Gastroesophageal sphincter (tissue), 4 donors: ENCODE data around the gene SS18. TPM values are rescaled to one million over a fixed set of nuclear protein-coding genes. Genes with fewer than 3 reads are reported as not detected.

Experiments used
- ATAC-seq: fragments of 150-250 bp; one replicate; pipeline ENCODE4 v1.9.1; 2016; ENCODE audit warnings: mild to moderate bottlenecking, moderate library complexity
- H3K27ac ChIP-seq, 4 donors: fragments of 200-600 bp; sonication (generic) in 3 of 4; 1 replicate in 3 of 4; 2 replicates in 1 of 4; pipeline ENCODE4 v1.5.1; 2016 to 2019
- H3K27me3 ChIP-seq: fragments of 200-600 bp; sonication (generic); one replicate; pipeline ENCODE4 v1.5.1; 2019
- H3K36me3 ChIP-seq, 2 donors: fragments of 200-600 bp; sonication (generic); one replicate each; pipeline ENCODE4 v1.5.1; 2019; ENCODE audit warnings: control low read depth in 1 of 2
- H3K4me1 ChIP-seq, 3 donors: fragments of 200-600 bp; sonication (generic); 1 replicate in 2 of 3; 2 replicates in 1 of 3; pipeline ENCODE4 v1.5.1; 2016 to 2019; ENCODE audit warnings: control low read depth in 2 of 3
- H3K4me3 ChIP-seq, 2 donors: fragments of 200-600 bp; sonication (generic); one replicate each; pipeline ENCODE4 v1.5.1; 2019; ENCODE audit warnings: mild to moderate bottlenecking in 1 of 2, moderate library complexity in 1 of 2
- H3K9me3 ChIP-seq, 3 donors: fragments of 200-600 bp; sonication (generic); one replicate each; pipeline ENCODE4 v1.5.1; 2017 to 2019; ENCODE audit warnings: control low read depth in 2 of 3
- CTCF ChIP-seq, 4 experiments: fragments of 200-600 bp in 2 of 4; fragments of 450-650 bp in 2 of 4; sonication (generic) in 1 of 4; IDR thresholded peaks; one replicate each; pipeline ENCODE4 v1.5.1; 2017 to 2019; ENCODE audit warnings: antibody characterized with exemption in 4 of 4, mild to moderate bottlenecking in 2 of 4, moderate library complexity in 2 of 4
- EP300 ChIP-seq: sonication (generic); formaldehyde crosslinking; IDR thresholded peaks from one replicate; pipeline ENCODE4 v1.6.1; 2017; ENCODE audit warnings: antibody characterized with exemption, mild to moderate bottlenecking
- POLR2A ChIP-seq, 2 donors: fragments of 450-650 bp; IDR thresholded peaks; one replicate each; pipeline ENCODE4 v1.6.1; 2017; ENCODE audit warnings: antibody characterized with exemption in 2 of 2, mild to moderate bottlenecking in 2 of 2, moderate library complexity in 1 of 2
- POLR2AphosphoS5 ChIP-seq: sonication (generic); formaldehyde crosslinking; IDR thresholded peaks from one replicate; pipeline ENCODE4 v1.6.1; 2017; ENCODE audit warnings: antibody characterized with exemption
- WGBS, 2 donors: methylation state at CpG; one replicate each; pipeline ENCODE4 v1.1.5; 2018; ENCODE audit warnings: low coverage in 1 of 2; 5-methylcytosine and 5-hydroxymethylcytosine counted together
- total RNA-seq, 4 donors: library from RNA; depleted of rRNA; stranded (reverse); fragments of >200 nt; gene quantifications; one replicate each; pipeline ENCODE4 v1.1.0, GENCODE V29; 2016

The SS18 gene
- total RNA-seq, 4 donors from 2014 or later = 78.8 to 126 (median 95.3) TPM

GRCh38 chr18:26073758-26074157 lies 16.7 kb downstream of the SS18 start:
- 58 to 74% methylated on average over 2 of the region's 2 CpGs for WGBS, 2 donors
- H3K27me3 ChIP-seq = no peaks in the 10 kb centered on the region
- no peak overlapping the region for H3K4me3 ChIP-seq
- H3K9me3 ChIP-seq = peaks cover 0 to 21% (median 0%) of the 10 kb centered on the region in 3 donors
- no peak overlapping the region for H3K27ac ChIP-seq
- no peak for TF ChIP-seq POLR2A (IDR thresholded peaks at IDR 0.05)
- TF ChIP-seq EP300 = no peak
- no peak for TF ChIP-seq POLR2AphosphoS5
- no peak for TF ChIP-seq CTCF (IDR thresholded peaks at IDR 0.05)
- ATAC-seq = no peak
- H3K4me1 ChIP-seq = no peaks in the 10 kb centered on the region
- peaks cover 0 to 58% of the 10 kb centered on the region in 2 donors for H3K36me3 ChIP-seq

GRCh38 chr18:26071725-26072124 lies 18.7 kb downstream of the SS18 start:
- no peaks in the 10 kb centered on the region for H3K4me1 ChIP-seq
- no peak for TF ChIP-seq CTCF (IDR thresholded peaks at IDR 0.05)
- no peak for TF ChIP-seq POLR2AphosphoS5
- no peak for TF ChIP-seq EP300
- no peak for TF ChIP-seq POLR2A (IDR thresholded peaks at IDR 0.05)
- H3K9me3 ChIP-seq = peaks cover 0 to 21% (median 0%) of the 10 kb centered on the region in 3 donors
- H3K4me3 ChIP-seq = no peak overlapping the region
- 92 to 100% methylated on average over 2 of the region's 2 CpGs for WGBS, 2 donors
- H3K27ac ChIP-seq = no peak overlapping the region
- H3K36me3 ChIP-seq = peaks cover 3 to 67% of the 10 kb centered on the region in 2 donors
- no peak for ATAC-seq
- no peaks in the 10 kb centered on the region for H3K27me3 ChIP-seq

- peaks cover 3 to 66% of the 10 kb centered on the region in 2 donors for H3K36me3 ChIP-seq
- no peak for ATAC-seq
- no peaks in the 10 kb centered on the region for H3K4me1 ChIP-seq
- no peak overlapping the region for H3K4me3 ChIP-seq
- no peaks in the 10 kb centered on the region for H3K27me3 ChIP-seq
- no peak for TF ChIP-seq POLR2A (IDR thresholded peaks at IDR 0.05)
- no peak for TF ChIP-seq EP300
- no peak for TF ChIP-seq CTCF (IDR thresholded peaks at IDR 0.05)
- TF ChIP-seq POLR2AphosphoS5 = no peak
- H3K9me3 ChIP-seq = peaks cover 0 to 21% (median 0%) of the 10 kb centered on the region in 3 donors
- H3K27ac ChIP-seq = no peak overlapping the region
Measured at GRCh38 chr18:26071020-26071419, 19.4 kb downstream of the SS18 start.

- H3K4me1 ChIP-seq = peaks cover 0 to 7% (median 0%) of the 10 kb centered on the region in 3 donors
- no peak overlapping the region for H3K27ac ChIP-seq
- ATAC-seq = no peak
- no peak overlapping the region for H3K4me3 ChIP-seq
- 87 to 100% methylated on average over 1 to 2 of the region's 2 CpGs for WGBS, 2 donors
- no peak for TF ChIP-seq CTCF (IDR thresholded peaks at IDR 0.05)
- TF ChIP-seq POLR2AphosphoS5 = no peak
- TF ChIP-seq POLR2A (IDR thresholded peaks at IDR 0.05) = no peak
- TF ChIP-seq EP300 = no peak
- peaks cover 6 to 47% of the 10 kb centered on the region in 2 donors for H3K36me3 ChIP-seq
- H3K9me3 ChIP-seq = no peaks in the 10 kb centered on the region
- H3K27me3 ChIP-seq = no peaks in the 10 kb centered on the region
Measured at GRCh38 chr18:26059357-26059756, 31.1 kb downstream of the SS18 start.

GRCh38 chr18:26057344-26057773 lies 33.1 kb downstream of the SS18 start:
- no peak for ATAC-seq
- H3K27me3 ChIP-seq = no peaks in the 10 kb centered on the region
- peaks cover 6 to 54% of the 10 kb centered on the region in 2 donors for H3K36me3 ChIP-seq
- H3K9me3 ChIP-seq = no peaks in the 10 kb centered on the region
- H3K4me1 ChIP-seq = peaks cover 0 to 7% (median 0%) of the 10 kb centered on the region in 3 donors
- WGBS, 2 donors = 47 to 54% methylated on average over 5 to 7 of the region's 7 CpGs
- TF ChIP-seq EP300 (no peak), POLR2AphosphoS5 (no peak), POLR2A (IDR thresholded peaks at IDR 0.05) (no peak), CTCF (IDR thresholded peaks at IDR 0.05) (no peak)
- H3K4me3 ChIP-seq = no peak overlapping the region
- no peak overlapping the region for H3K27ac ChIP-seq
